SU-DHL-6 (cell line): ENCODE results near the gene PPM1M.

ENCODE experiments used
- H2AFZ ChIP-seq: fragments of 200-600 bp; sonication (generic); 2 replicates; pipeline ENCODE4 v1.6.1; 2014; ENCODE audit warnings: low read depth, mild to moderate bottlenecking, moderate library complexity, mixed read lengths, antibody characterized with exemption, low read length; ENCODE audit not compliant: severe bottlenecking
- H3F3A ChIP-seq: fragments of 200-600 bp; shearing (Covaris generic); 2 replicates; pipeline ENCODE4 v1.6.0; 2016; ENCODE audit warnings: antibody characterized with exemption, mild to moderate bottlenecking; ENCODE audit not compliant: insufficient read depth
- H3K27ac ChIP-seq: fragments of 200-600 bp; sonication (generic); 2 replicates; pipeline ENCODE4 v1.5.1; 2016; ENCODE audit warnings: low read depth, mild to moderate bottlenecking, low read length, moderate library complexity, mixed read lengths
- H3K27me3 ChIP-seq: fragments of 200-600 bp; sonication (generic), shearing (Covaris generic); 2 replicates; pipeline ENCODE4 v1.6.0; 2014; ENCODE audit warnings: mild to moderate bottlenecking, low read length
- H3K36me3 ChIP-seq: fragments of 200-600 bp; sonication (generic); 2 replicates; pipeline ENCODE4 v1.6.1; 2014; ENCODE audit warnings: mild to moderate bottlenecking, low read length, mixed read lengths
- H3K4me2 ChIP-seq: fragments of 300-600, 200-600 bp; shearing (Covaris generic), sonication (generic); 2 replicates; pipeline ENCODE4 v1.6.0; 2014; ENCODE audit warnings: low read length, low read depth, mild to moderate bottlenecking; ENCODE audit not compliant: poor library complexity, severe bottlenecking
- H3K4me3 ChIP-seq: fragments of 200-600 bp; sonication (generic); 2 replicates; pipeline ENCODE4 v1.5.1; 2014; ENCODE audit warnings: antibody characterized with exemption, low read length, mild to moderate bottlenecking, mixed read lengths; ENCODE audit not compliant: insufficient read depth, poor library complexity, severe bottlenecking
- H3K79me2 ChIP-seq: fragments of 200-600 bp; sonication (generic); 2 replicates; pipeline ENCODE4 v1.6.1; 2014; ENCODE audit warnings: mild to moderate bottlenecking, low read length, moderate library complexity; ENCODE audit not compliant: insufficient read depth
- H3K9ac ChIP-seq: fragments of 200-600 bp; sonication (generic); 2 replicates; pipeline ENCODE4 v1.7.0; 2014; ENCODE audit warnings: mild to moderate bottlenecking, low read length
- H3K9me2 ChIP-seq: fragments of 200-600 bp; sonication (generic); replicated peaks from 2 replicates; pipeline ENCODE4 v1.6.1; 2014; ENCODE audit warnings: low read length; ENCODE audit not compliant: insufficient read depth
- H3K9me3 ChIP-seq: fragments of 200-600 bp; sonication (generic); 2 replicates; pipeline ENCODE4 v1.6.1; 2014; ENCODE audit warnings: low read length, mixed read lengths; ENCODE audit not compliant: insufficient read depth
- H4K20me1 ChIP-seq: fragments of 200-600 bp; sonication (generic); 2 replicates; pipeline ENCODE4 v1.6.1; 2014; ENCODE audit warnings: low read depth, mild to moderate bottlenecking, antibody characterized with exemption, low read length, moderate library complexity, mixed read lengths
- CTCF ChIP-seq: fragments of 200-600 bp; sonication (generic); IDR thresholded peaks from one replicate; pipeline ENCODE4 v1.5.1; 2017; ENCODE audit warnings: antibody characterized with exemption, mild to moderate bottlenecking, low read length, moderate library complexity; ENCODE audit not compliant: insufficient read depth, poor library complexity, severe bottlenecking
- EZH2phosphoT487 ChIP-seq: fragments of 200-600 bp; sonication (generic), shearing (Covaris generic); conservative IDR thresholded peaks from 2 replicates; pipeline ENCODE4 v1.6.1; 2018; ENCODE audit warnings: mild to moderate bottlenecking, antibody characterized with exemption, low read length, moderate library complexity, mixed read lengths

PPM1M gene

GRCh38 chr3:52237657-52238172, 7.8 kb upstream of the PPM1M start:
- H3K27ac ChIP-seq: no peak overlapping the region
- H2AFZ ChIP-seq: no peak overlapping the region
- peak overlapping the region; percentile 73 for H3K4me3 ChIP-seq
- H3K79me2 ChIP-seq: peaks cover 23% of the 10 kb centered on the region; the same call in 1 of the 2 replicates
- TF ChIP-seq EZH2phosphoT487 (no peak), CTCF (no peak)
- H3K4me2 ChIP-seq: peak overlapping the region; percentile 58
- no peaks in the 10 kb centered on the region for H3K9me2 ChIP-seq
- peak overlapping the region; percentile 89 for H3K9ac ChIP-seq
- no peaks in the 10 kb centered on the region for H3K36me3 ChIP-seq
- no peaks in the 10 kb centered on the region for H4K20me1 ChIP-seq
- H3K9me3 ChIP-seq: no peaks in the 10 kb centered on the region
- no peaks in the 10 kb centered on the region for H3F3A ChIP-seq
- no peaks in the 10 kb centered on the region for H3K27me3 ChIP-seq

GRCh38 chr3:52238193-52238760, 7.3 kb upstream of the PPM1M start:
- H3K9me3 ChIP-seq: no peaks in the 10 kb centered on the region
- no peaks in the 10 kb centered on the region for H4K20me1 ChIP-seq
- peak overlapping the region; percentile 95 for H2AFZ ChIP-seq
- H3F3A ChIP-seq: no peaks in the 10 kb centered on the region
- peak overlapping the region; percentile 73 for H3K4me3 ChIP-seq
- peak overlapping the region; percentile 89 for H3K9ac ChIP-seq
- peak overlapping the region; percentile 58 for H3K4me2 ChIP-seq
- no peaks in the 10 kb centered on the region for H3K27me3 ChIP-seq
- H3K9me2 ChIP-seq: no peaks in the 10 kb centered on the region
- peaks cover 23% of the 10 kb centered on the region; the same call in 1 of the 2 replicates for H3K79me2 ChIP-seq
- no peaks in the 10 kb centered on the region for H3K36me3 ChIP-seq
- peak overlapping the region; percentile 45 for H3K27ac ChIP-seq
- TF ChIP-seq EZH2phosphoT487 (no peak), CTCF (no peak)

GRCh38 chr3:52238761-52239701, 6.5 kb upstream of the PPM1M start, which contains the start of gene TWF2:
Gene TWF2 (minus strand): TSS chr3:52239158. CDS start chr3:52239016, 142 bp downstream.
- H3K4me2 ChIP-seq: peak within 1 kb of the TSS; percentile 58
- peaks cover 23% of the 10 kb centered on the region; the same call in 1 of the 2 replicates for H3K79me2 ChIP-seq
- no peaks in the 10 kb centered on the region for H3K36me3 ChIP-seq
- H3F3A ChIP-seq: no peaks in the 10 kb centered on the region
- H3K27ac ChIP-seq: peak within 1 kb of the TSS; percentile 51
- peak within 1 kb of the TSS; percentile 89 for H3K9ac ChIP-seq
- peak within 1 kb of the TSS; percentile 73 for H3K4me3 ChIP-seq
- H3K27me3 ChIP-seq: no peaks in the 10 kb centered on the region
- H3K9me2 ChIP-seq: no peaks in the 10 kb centered on the region
- no peaks in the 10 kb centered on the region for H4K20me1 ChIP-seq
- no peaks in the 10 kb centered on the region for H3K9me3 ChIP-seq
- peak within 1 kb of the TSS; percentile 95 for H2AFZ ChIP-seq
- TF ChIP-seq CTCF (peak; percentile 53), EZH2phosphoT487 (no peak)
